ENCODE results near the gene GNB4.

GRCh38 chr3:179425075-179425474, 26.2 kb downstream of the GNB4 start:
- TF ChIP-seq POLR2A (IDR thresholded peaks at IDR 0.05; ENCODE audit: low read depth, low read length) = no peak
- no peak for TF ChIP-seq POLR2AphosphoS5 (IDR thresholded peaks at IDR 0.05; ENCODE audit: low read depth, low read length)
